Spleen (tissue), 11 donors: ENCODE data around the gene ATP2B3. TPM values are rescaled to one million over a fixed set of nuclear protein-coding genes. Genes with fewer than 3 reads are reported as not detected.
A peak's percentile ranks its signal among the peaks of the same experiment; 100 is the strongest.

Source experiments
- DNase-seq: peaks from one replicate; pipeline ENCODE4 v3.0.0-alpha.2; 2020
- H3K27ac ChIP-seq, 8 donors: fragments of 200-600 bp; sonication (generic) in 7 of 8; 1 replicate in 4 of 8; 2 replicates in 4 of 8; pipeline versions ENCODE4 v1.5.0 to v1.8.0; 2016 to 2021; ENCODE audit warnings: inconsistent platforms in 4 of 8, mild to moderate bottlenecking in 4 of 8, moderate library complexity in 1 of 8
- H3K27me3 ChIP-seq, 7 donors: fragments of 200-600 bp; sonication (generic) in 6 of 7; replicated peaks in 1 of 7; 1 replicate in 4 of 7; 2 replicates in 3 of 7; pipeline versions ENCODE4 v1.5.0 to v1.8.0; 2016 to 2021; ENCODE audit warnings: inconsistent platforms in 3 of 7, mild to moderate bottlenecking in 1 of 7
- H3K36me3 ChIP-seq, 6 donors: fragments of 200-600 bp; sonication (generic) in 5 of 6; 1 replicate in 4 of 6; 2 replicates in 2 of 6; pipeline versions ENCODE4 v1.5.0 to v1.8.0; 2016 to 2021; ENCODE audit warnings: inconsistent platforms in 2 of 6
- H3K4me1 ChIP-seq, 6 donors: fragments of 200-600 bp; sonication (generic) in 5 of 6; 1 replicate in 3 of 6; 2 replicates in 3 of 6; pipeline versions ENCODE4 v1.5.0 to v1.8.0; 2016 to 2021; ENCODE audit warnings: inconsistent platforms in 3 of 6
- H3K4me3 ChIP-seq, 8 donors: fragments of 200-600 bp; sonication (generic) in 7 of 8; 1 replicate in 4 of 8; 2 replicates in 4 of 8; pipeline versions ENCODE4 v1.5.0 to v1.8.0; 2016 to 2021; ENCODE audit warnings: inconsistent platforms in 4 of 8, mild to moderate bottlenecking in 4 of 8, moderate library complexity in 2 of 8
- H3K9me3 ChIP-seq, 8 donors: fragments of 200-600 bp; sonication (generic) in 7 of 8; 1 replicate in 4 of 8; 2 replicates in 4 of 8; pipeline versions ENCODE4 v1.5.0 to v1.8.0; 2016 to 2021; ENCODE audit warnings: inconsistent platforms in 4 of 8
- POLR2A ChIP-seq, 3 donors: fragments of 450-650 bp; IDR thresholded peaks; one replicate each; pipeline ENCODE4 v1.5.1; 2017; ENCODE audit warnings: antibody characterized with exemption in 3 of 3, mild to moderate bottlenecking in 1 of 3
- POLR2AphosphoS5 ChIP-seq, 3 donors: sonication (generic); formaldehyde crosslinking; IDR thresholded peaks; one replicate each; pipeline ENCODE4 v1.5.1; 2017; ENCODE audit warnings: antibody characterized with exemption in 3 of 3
- WGBS, 5 donors: extraction: QIAGEN DNeasy Blood & Tissue Kit in 3 of 5; methylation state at CpG; one replicate each; pipeline versions ENCODE4 v1.1.5 to v1.1.7; 2013 to 2018; 5-methylcytosine and 5-hydroxymethylcytosine counted together
- intact Hi-C: fragments of 100-400 bp; cut with DNase I; formaldehyde crosslinking; loops from one replicate; pipeline ENCODE4 v1.15.0; 2023; ENCODE audit warnings: low total_unique reads
- polyA plus RNA-seq, 3 donors: library from polyadenylated mRNA; stranded (reverse); fragments of 200-250 nt; gene quantifications; one replicate each; pipeline ENCODE4 v1.2.1, GENCODE V29; 2013
- total RNA-seq, 7 donors: library from RNA; depleted of rRNA in 3 of 7; stranded (reverse); fragments of >200 nt in 3 of 7; fragmentation: NEBNext Ultra II Directional in 4 of 7; extraction: Animal tissue kit (Norgen Biotek cat#: 25700) in 4 of 7; gene quantifications; one replicate each; pipeline versions ENCODE4 v1.1.0 to v1.2.1, GENCODE V29; 2016 to 2021
- TF ChIP-seq, protein P1 (sequence below), 11 experiments: fragments of 200-600 bp in 7 of 11; fragments of 450-650 bp in 4 of 11; sonication (generic) in 4 of 11; IDR thresholded peaks in 8 of 11; conservative IDR thresholded peaks in 3 of 11; 1 replicate in 7 of 11; 2 replicates in 4 of 11; pipeline versions ENCODE4 v1.4.0 to v1.8.0; 2016 to 2021; ENCODE audit warnings: antibody characterized with exemption in 11 of 11, inconsistent platforms in 4 of 11, mild to moderate bottlenecking in 1 of 11
- donor health status: healthy with polysubstance abuse.
- donor health status: DM: no; HTN: no; CAD: no; lungs with moderate emphysema.
- donor health status: DM: no; HTN: no; CAD: no.
- donor health status: Bipolar disorder and iron deficiency.
- donor health status: healthy.
- donor health status: DM: no; HTN: no; CAD: no.
- donor health status: DM: yes; HTN: yes; CAD: no.

The ATP2B3 gene
- total and polyA plus RNA-seq, 10 donors, result 0.07 to 0.13 TPM; not detected in 8

DNA sequence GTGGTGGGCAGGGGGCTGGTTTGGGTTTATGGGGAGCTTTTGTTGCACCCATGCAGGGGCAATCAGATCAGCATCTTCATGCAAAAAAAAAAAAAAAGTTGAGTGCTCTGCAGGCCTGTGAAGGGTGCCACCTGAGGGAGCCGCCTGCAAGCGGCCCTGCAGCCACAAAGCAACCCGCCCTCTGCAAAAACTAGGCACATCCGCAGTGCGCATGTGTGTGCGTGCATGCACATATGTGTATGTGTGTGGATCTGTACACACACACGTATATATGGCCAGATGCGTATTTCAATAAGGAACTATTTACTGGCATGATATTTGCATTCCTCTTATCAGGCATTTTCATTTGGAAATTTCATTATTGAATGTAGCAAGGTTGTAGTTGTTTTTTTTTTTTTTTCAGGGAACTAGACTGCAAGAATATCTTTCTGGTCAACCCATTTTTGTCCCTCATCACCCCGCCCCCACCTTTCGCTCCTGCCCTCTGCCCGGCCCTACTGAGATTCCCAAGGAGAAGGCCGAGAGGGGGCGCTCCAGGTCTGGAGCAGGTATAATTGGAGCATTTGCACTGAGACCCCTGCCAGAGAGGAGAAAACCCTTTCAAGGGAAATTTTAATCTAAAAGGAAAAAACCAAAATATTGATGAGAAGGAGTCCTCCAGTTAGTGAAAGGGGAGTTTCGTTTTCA, 63.4 kb downstream of the ATP2B3 start:
- Histone ChIP-seq H3K4me3 (no peak overlapping the region), H3K9me3 (no peaks in the 10 kb centered on the region), H3K36me3 (peaks cover 0 to under 1% (median 0%) of the 10 kb centered on the region in 6 donors), H3K27me3 (no peaks in the 10 kb centered on the region), H3K4me1 (peaks cover 0 to 19% (median 11%) of the 10 kb centered on the region in 6 donors), H3K27ac (no peak overlapping the region)
- 75 to 90% (median 85%) methylated on average over 11 to 14 of the region's 14 CpGs for WGBS, 5 donors
- intact Hi-C loops, result no loop called here
- TF ChIP-seq POLR2AphosphoS5 (IDR thresholded peaks at IDR 0.05), result no peak
- TF ChIP-seq POLR2A (IDR thresholded peaks at IDR 0.05), result no peak
- TF ChIP-seq, protein P1, sequence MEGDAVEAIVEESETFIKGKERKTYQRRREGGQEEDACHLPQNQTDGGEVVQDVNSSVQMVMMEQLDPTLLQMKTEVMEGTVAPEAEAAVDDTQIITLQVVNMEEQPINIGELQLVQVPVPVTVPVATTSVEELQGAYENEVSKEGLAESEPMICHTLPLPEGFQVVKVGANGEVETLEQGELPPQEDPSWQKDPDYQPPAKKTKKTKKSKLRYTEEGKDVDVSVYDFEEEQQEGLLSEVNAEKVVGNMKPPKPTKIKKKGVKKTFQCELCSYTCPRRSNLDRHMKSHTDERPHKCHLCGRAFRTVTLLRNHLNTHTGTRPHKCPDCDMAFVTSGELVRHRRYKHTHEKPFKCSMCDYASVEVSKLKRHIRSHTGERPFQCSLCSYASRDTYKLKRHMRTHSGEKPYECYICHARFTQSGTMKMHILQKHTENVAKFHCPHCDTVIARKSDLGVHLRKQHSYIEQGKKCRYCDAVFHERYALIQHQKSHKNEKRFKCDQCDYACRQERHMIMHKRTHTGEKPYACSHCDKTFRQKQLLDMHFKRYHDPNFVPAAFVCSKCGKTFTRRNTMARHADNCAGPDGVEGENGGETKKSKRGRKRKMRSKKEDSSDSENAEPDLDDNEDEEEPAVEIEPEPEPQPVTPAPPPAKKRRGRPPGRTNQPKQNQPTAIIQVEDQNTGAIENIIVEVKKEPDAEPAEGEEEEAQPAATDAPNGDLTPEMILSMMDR (IDR thresholded peaks at IDR 0.05 in 8 of 11, conservative IDR thresholded peaks at IDR 0.05 in 3 of 11), result no peak
- no peak for DNase-seq

DNA sequence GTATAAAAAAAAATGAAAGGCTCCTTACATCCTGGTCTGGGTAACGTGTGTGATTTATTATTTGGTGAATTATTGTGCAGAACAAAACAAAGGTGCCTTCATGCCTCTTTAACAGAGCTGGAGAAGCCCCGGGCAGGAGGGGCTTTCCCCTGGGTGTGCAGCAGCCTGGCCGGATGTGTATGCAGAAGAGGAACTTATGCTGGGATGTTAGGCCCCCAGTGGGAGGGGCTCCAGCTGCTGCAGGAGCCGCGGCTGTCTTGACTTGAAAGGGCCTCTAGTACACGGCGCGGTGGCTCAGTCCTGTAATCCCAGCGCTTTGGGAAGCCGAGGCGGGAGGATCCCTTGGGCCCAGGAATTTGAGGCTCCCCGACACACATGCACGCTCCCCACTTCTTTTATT, 65.5 kb downstream of the ATP2B3 start:
- 0 to 43% (median 2%) methylated on average over 3 to 13 of the region's 13 CpGs for WGBS, 5 donors
- Histone ChIP-seq H3K4me3 (peak overlapping the region in 1 of 8 donors; percentile 33), H3K27ac (peak overlapping the region in 2 of 8 donors; percentile 21 to 31), H3K4me1 (peaks cover 0 to 19% (median 11%) of the 10 kb centered on the region in 6 donors), H3K9me3 (no peaks in the 10 kb centered on the region), H3K27me3 (no peaks in the 10 kb centered on the region), H3K36me3 (peaks cover 0 to 21% (median 8%) of the 10 kb centered on the region in 6 donors)
- TF ChIP-seq, protein P1 (IDR thresholded peaks at IDR 0.05 in 8 of 11, conservative IDR thresholded peaks at IDR 0.05 in 3 of 11), result no peak
- peak in 2 of 3 donors; percentile 39 to 55 for TF ChIP-seq POLR2AphosphoS5 (IDR thresholded peaks at IDR 0.05)
- DNase-seq, result peak; percentile 90
- intact Hi-C loops, result no loop called here

DNA sequence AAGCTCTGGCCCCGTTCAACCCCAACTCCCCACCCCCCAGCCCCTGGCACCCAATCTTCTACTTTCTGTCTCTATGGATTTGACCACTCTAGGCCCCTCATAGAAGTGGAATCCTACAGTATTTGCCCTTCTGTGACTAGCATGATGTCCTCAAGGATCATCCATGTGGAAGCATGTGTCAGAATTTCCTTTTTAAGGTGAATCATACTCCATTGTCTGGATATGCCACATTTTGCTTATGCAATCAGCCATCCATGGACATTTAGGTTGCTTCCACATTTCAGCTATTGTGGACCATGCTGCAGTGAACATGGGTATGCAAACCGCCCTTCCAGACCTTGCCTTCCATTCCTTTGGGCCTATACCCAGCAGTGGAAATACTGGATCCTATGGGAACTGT, 66.0 kb downstream of the ATP2B3 start:
- peaks cover 0 to 19% (median 11%) of the 10 kb centered on the region in 6 donors for H3K4me1 ChIP-seq
- intact Hi-C loops, result no loop called here
- DNase-seq, result no peak
- H3K27me3 ChIP-seq, result no peaks in the 10 kb centered on the region
- H3K9me3 ChIP-seq, result no peaks in the 10 kb centered on the region
- H3K27ac ChIP-seq, result peak overlapping the region in 1 of 8 donors; percentile 31
- TF ChIP-seq, protein P1 (IDR thresholded peaks at IDR 0.05 in 8 of 11, conservative IDR thresholded peaks at IDR 0.05 in 3 of 11), result no peak
- TF ChIP-seq POLR2A (IDR thresholded peaks at IDR 0.05) (no peak), POLR2AphosphoS5 (IDR thresholded peaks at IDR 0.05) (no peak)
- peaks cover 0 to 27% (median 11%) of the 10 kb centered on the region in 6 donors for H3K36me3 ChIP-seq
- WGBS, 5 donors, result 58 to 78% (median 64%) methylated on average over 2 of the region's 2 CpGs
- no peak overlapping the region for H3K4me3 ChIP-seq

DNA sequence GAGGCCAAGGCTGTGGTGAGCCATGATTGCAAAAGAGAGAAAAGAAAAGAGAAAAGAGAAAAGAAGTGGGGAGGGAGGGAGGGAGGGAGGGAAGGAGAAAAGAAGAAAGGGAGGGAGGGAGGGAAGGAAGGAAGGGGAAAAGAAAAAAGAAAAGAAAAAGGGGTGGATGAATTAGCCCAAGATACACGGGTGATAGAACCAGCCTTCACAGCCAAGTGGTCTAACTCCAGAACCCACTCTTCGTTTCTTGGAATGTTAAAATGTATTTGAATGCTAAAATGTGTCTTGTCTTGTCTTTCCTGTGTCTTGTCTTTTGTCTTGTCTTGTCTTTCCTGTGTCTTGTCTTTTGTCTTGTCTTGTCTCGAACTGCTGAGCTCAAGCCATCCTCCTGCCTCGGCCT, 68.4 kb downstream of the ATP2B3 start:
- intact Hi-C loops, result no loop called here
- Histone ChIP-seq H3K27ac (no peak overlapping the region), H3K4me1 (peaks cover 0 to 20% (median 11%) of the 10 kb centered on the region in 6 donors), H3K4me3 (no peak overlapping the region), H3K36me3 (peaks cover 0 to 49% (median 21%) of the 10 kb centered on the region in 6 donors), H3K27me3 (no peaks in the 10 kb centered on the region), H3K9me3 (no peaks in the 10 kb centered on the region)
- DNase-seq, result no peak
- WGBS, 5 donors, result 77 to 96% (median 90%) methylated on average over 4 of the region's 4 CpGs
- no peak for TF ChIP-seq POLR2AphosphoS5 (IDR thresholded peaks at IDR 0.05)
- no peak for TF ChIP-seq POLR2A (IDR thresholded peaks at IDR 0.05)
- TF ChIP-seq, protein P1 (IDR thresholded peaks at IDR 0.05 in 8 of 11, conservative IDR thresholded peaks at IDR 0.05 in 3 of 11), result no peak
